Neural cell (in vitro differentiated cells): ENCODE results near the gene BCAP31.

Experiments used
- CTCF ChIP-seq: fragments of 450-650 bp; IDR thresholded peaks from 2 replicates; pipeline ENCODE4 v1.5.1; 2014; ENCODE audit warnings: antibody characterized with exemption, mild to moderate bottlenecking, moderate library complexity; ENCODE audit not compliant: poor library complexity, severe bottlenecking
- EP300 ChIP-seq: fragments of 450-650 bp; conservative IDR thresholded peaks from 2 replicates; pipeline ENCODE4 v1.6.1; 2014; ENCODE audit warnings: antibody characterized with exemption, mild to moderate bottlenecking, moderate library complexity; ENCODE audit not compliant: poor library complexity, severe bottlenecking
- EZH2 ChIP-seq: fragments of 200-600, 300-800 bp; shearing (Covaris generic), sonication (generic); IDR thresholded peaks from 2 replicates; pipeline ENCODE4 v1.6.1; 2014; ENCODE audit warnings: antibody characterized with exemption, low read length, borderline replicate concordance, mild to moderate bottlenecking; ENCODE audit not compliant: insufficient read depth, poor library complexity, severe bottlenecking
- MXI1 ChIP-seq: fragments of 450-650 bp; conservative IDR thresholded peaks from 2 replicates; pipeline ENCODE4 v1.6.1; 2014; ENCODE audit warnings: antibody characterized with exemption, mild to moderate bottlenecking; ENCODE audit not compliant: poor library complexity, severe bottlenecking
- POLR2AphosphoS5 ChIP-seq: IDR thresholded peaks from 2 replicates; pipeline ENCODE4 v1.6.1; 2012
- RAD21 ChIP-seq: fragments of 450-650 bp; conservative IDR thresholded peaks from 2 replicates; pipeline ENCODE4 v1.6.1; 2014; ENCODE audit warnings: antibody characterized with exemption, mild to moderate bottlenecking, moderate library complexity
- SMC3 ChIP-seq: fragments of 450-650 bp; conservative IDR thresholded peaks from 2 replicates; pipeline ENCODE4 v1.6.1; 2014; ENCODE audit warnings: antibody characterized with exemption, mild to moderate bottlenecking, moderate library complexity; ENCODE audit not compliant: poor library complexity
- TAF1 ChIP-seq: IDR thresholded peaks from 2 replicates; pipeline ENCODE4 v1.6.1; 2012; ENCODE audit warnings: low read depth
- TF ChIP-seq, protein P1 (sequence below): IDR thresholded peaks from 2 replicates; pipeline ENCODE4 v1.6.1; 2012; ENCODE audit warnings: borderline replicate concordance

- TF ChIP-seq POLR2AphosphoS5: no peak
- TF ChIP-seq TAF1: no peak
- no peak for TF ChIP-seq CTCF
- TF ChIP-seq EZH2: no peak
- no peak for TF ChIP-seq RAD21
- TF ChIP-seq, protein P1, sequence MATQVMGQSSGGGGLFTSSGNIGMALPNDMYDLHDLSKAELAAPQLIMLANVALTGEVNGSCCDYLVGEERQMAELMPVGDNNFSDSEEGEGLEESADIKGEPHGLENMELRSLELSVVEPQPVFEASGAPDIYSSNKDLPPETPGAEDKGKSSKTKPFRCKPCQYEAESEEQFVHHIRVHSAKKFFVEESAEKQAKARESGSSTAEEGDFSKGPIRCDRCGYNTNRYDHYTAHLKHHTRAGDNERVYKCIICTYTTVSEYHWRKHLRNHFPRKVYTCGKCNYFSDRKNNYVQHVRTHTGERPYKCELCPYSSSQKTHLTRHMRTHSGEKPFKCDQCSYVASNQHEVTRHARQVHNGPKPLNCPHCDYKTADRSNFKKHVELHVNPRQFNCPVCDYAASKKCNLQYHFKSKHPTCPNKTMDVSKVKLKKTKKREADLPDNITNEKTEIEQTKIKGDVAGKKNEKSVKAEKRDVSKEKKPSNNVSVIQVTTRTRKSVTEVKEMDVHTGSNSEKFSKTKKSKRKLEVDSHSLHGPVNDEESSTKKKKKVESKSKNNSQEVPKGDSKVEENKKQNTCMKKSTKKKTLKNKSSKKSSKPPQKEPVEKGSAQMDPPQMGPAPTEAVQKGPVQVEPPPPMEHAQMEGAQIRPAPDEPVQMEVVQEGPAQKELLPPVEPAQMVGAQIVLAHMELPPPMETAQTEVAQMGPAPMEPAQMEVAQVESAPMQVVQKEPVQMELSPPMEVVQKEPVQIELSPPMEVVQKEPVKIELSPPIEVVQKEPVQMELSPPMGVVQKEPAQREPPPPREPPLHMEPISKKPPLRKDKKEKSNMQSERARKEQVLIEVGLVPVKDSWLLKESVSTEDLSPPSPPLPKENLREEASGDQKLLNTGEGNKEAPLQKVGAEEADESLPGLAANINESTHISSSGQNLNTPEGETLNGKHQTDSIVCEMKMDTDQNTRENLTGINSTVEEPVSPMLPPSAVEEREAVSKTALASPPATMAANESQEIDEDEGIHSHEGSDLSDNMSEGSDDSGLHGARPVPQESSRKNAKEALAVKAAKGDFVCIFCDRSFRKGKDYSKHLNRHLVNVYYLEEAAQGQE: no peak
- TF ChIP-seq SMC3: no peak
- TF ChIP-seq EP300: no peak
- TF ChIP-seq MXI1: no peak
Measured at GRCh38 chrX:153746359-153746758, 22.2 kb upstream of the BCAP31 start.
